Mesendoderm (in vitro differentiated cells): ENCODE results near the gene C6orf47.

Source experiments
- DNase-seq: peaks from one replicate; pipeline ENCODE4 v3.0.0; 2013
- H2AK5ac ChIP-seq: 2 replicates; pipeline ENCODE4 v1.6.1; 2013; ENCODE audit warnings: low read length, inconsistent platforms
- H2BK120ac ChIP-seq: 2 replicates; pipeline ENCODE4 v1.6.1; 2013; ENCODE audit warnings: low read depth, mild to moderate bottlenecking, low read length, moderate library complexity, mixed read lengths
- H2BK15ac ChIP-seq: replicated peaks from 2 replicates; pipeline ENCODE4 v1.6.1; 2013; ENCODE audit warnings: low read depth, mild to moderate bottlenecking, moderate library complexity
- H2BK5ac ChIP-seq: 2 replicates; pipeline ENCODE4 v1.6.1; 2013; ENCODE audit warnings: low read length, inconsistent platforms
- H3K18ac ChIP-seq: 2 replicates; pipeline ENCODE4 v1.6.1; 2013; ENCODE audit warnings: mild to moderate bottlenecking, low read length, mixed read lengths
- H3K23ac ChIP-seq: one replicate; pipeline ENCODE4 v1.6.1; 2013; ENCODE audit warnings: low read length
- H3K27ac ChIP-seq: 2 replicates; pipeline ENCODE4 v1.5.1; 2013; ENCODE audit warnings: low read depth, mild to moderate bottlenecking, inconsistent platforms, low read length, moderate library complexity
- H3K27me3 ChIP-seq: 2 replicates; pipeline ENCODE4 v1.6.1; 2013; ENCODE audit warnings: low read length, control low read depth, mild to moderate bottlenecking, inconsistent platforms; ENCODE audit not compliant: insufficient read depth, poor library complexity
- H3K36me3 ChIP-seq: 2 replicates; pipeline ENCODE4 v1.6.1; 2013; ENCODE audit warnings: low read length, inconsistent platforms; ENCODE audit not compliant: control insufficient read depth, insufficient read depth
- H3K4ac ChIP-seq: one replicate; pipeline ENCODE4 v1.6.1; 2013; ENCODE audit warnings: low read depth, mild to moderate bottlenecking, low read length, moderate library complexity
- H3K4me1 ChIP-seq: 2 replicates; pipeline ENCODE4 v1.6.1; 2013; ENCODE audit warnings: low read depth, low read length, inconsistent platforms; ENCODE audit not compliant: control insufficient read depth
- H3K4me2 ChIP-seq: 2 replicates; pipeline ENCODE4 v1.6.1; 2013; ENCODE audit warnings: low read length
- H3K4me3 ChIP-seq: 2 replicates; pipeline ENCODE4 v1.5.1; 2013; ENCODE audit warnings: mild to moderate bottlenecking, low read length
- H3K56ac ChIP-seq: one replicate; pipeline ENCODE4 v1.6.1; 2013; ENCODE audit warnings: low read length
- H3K79me1 ChIP-seq: 2 replicates; pipeline ENCODE4 v1.6.1; 2013; ENCODE audit warnings: low read length, inconsistent platforms
- H3K79me2 ChIP-seq: 2 replicates; pipeline ENCODE4 v1.6.1; 2013; ENCODE audit warnings: mild to moderate bottlenecking, low read length; ENCODE audit not compliant: control insufficient read depth, insufficient read depth
- H3K9ac ChIP-seq: 2 replicates; pipeline ENCODE4 v1.6.1; 2013; ENCODE audit warnings: low read length, inconsistent platforms
- H4K5ac ChIP-seq: one replicate; pipeline ENCODE4 v1.6.1; 2013; ENCODE audit warnings: low read length
- H4K8ac ChIP-seq: one replicate; pipeline ENCODE4 v1.6.1; 2013; ENCODE audit warnings: low read depth, mild to moderate bottlenecking, control low read depth, low read length, moderate library complexity
- WGBS: extraction: QIAGEN DNeasy Blood & Tissue Kit; methylation state at CpG from one replicate; pipeline ENCODE4 v1.1.7; 2013; ENCODE audit warnings: low lambda C conversion rate, missing lambda C conversion rate; ENCODE audit not compliant: insufficient coverage; ENCODE audit errors: extremely low coverage; 5-methylcytosine and 5-hydroxymethylcytosine counted together

The C6orf47 gene

GRCh38 chr6:31636698-31637596 lies 23.6 kb downstream of the C6orf47 start:
- no peaks in the 10 kb centered on the region for H3K27me3 ChIP-seq
- no peak overlapping the region for H3K4ac ChIP-seq
- no peak overlapping the region for H3K27ac ChIP-seq
- no CpG with 5 or more reads among the region's 27 CpGs for WGBS
- H2AK5ac ChIP-seq, result no peak overlapping the region
- no peak overlapping the region for H3K4me2 ChIP-seq
- H3K9ac ChIP-seq, result no peak overlapping the region
- no peak overlapping the region for H3K23ac ChIP-seq
- no peak overlapping the region for H3K56ac ChIP-seq
- no peak overlapping the region for H4K5ac ChIP-seq
- H3K79me1 ChIP-seq, result peaks cover 6% of the 10 kb centered on the region
- no peaks in the 10 kb centered on the region for H3K4me1 ChIP-seq
- no peak overlapping the region for H3K4me3 ChIP-seq
- no peak overlapping the region for H4K8ac ChIP-seq
- no peak overlapping the region for H2BK120ac ChIP-seq
- no peak for DNase-seq
- H2BK5ac ChIP-seq, result no peak overlapping the region
- no peaks in the 10 kb centered on the region for H3K79me2 ChIP-seq
- H3K36me3 ChIP-seq, result peaks cover 61% of the 10 kb centered on the region
- no peak overlapping the region for H2BK15ac ChIP-seq
- H3K18ac ChIP-seq, result no peak overlapping the region

GRCh38 chr6:31634969-31635575 lies 25.5 kb downstream of the C6orf47 start:
- peaks cover 2% of the 10 kb centered on the region for H3K79me2 ChIP-seq
- no peak overlapping the region for H2BK5ac ChIP-seq
- H3K9ac ChIP-seq, result no peak overlapping the region
- no peaks in the 10 kb centered on the region for H3K27me3 ChIP-seq
- DNase-seq, result no peak
- no peak overlapping the region for H4K8ac ChIP-seq
- no peak overlapping the region for H2BK15ac ChIP-seq
- no peak overlapping the region for H3K4me3 ChIP-seq
- no peak overlapping the region for H3K56ac ChIP-seq
- peaks cover 7% of the 10 kb centered on the region for H3K79me1 ChIP-seq
- no peak overlapping the region for H4K5ac ChIP-seq
- H3K4me1 ChIP-seq, result no peaks in the 10 kb centered on the region
- no peak overlapping the region for H2BK120ac ChIP-seq
- peaks cover 59% of the 10 kb centered on the region for H3K36me3 ChIP-seq
- no peak overlapping the region for H3K18ac ChIP-seq
- H3K27ac ChIP-seq, result no peak overlapping the region
- no CpG with 5 or more reads among the region's 11 CpGs for WGBS
- no peak overlapping the region for H3K4ac ChIP-seq
- no peak overlapping the region for H2AK5ac ChIP-seq
- no peak overlapping the region for H3K23ac ChIP-seq
- H3K4me2 ChIP-seq, result no peak overlapping the region

- DNase-seq, result no peak
- Histone ChIP-seq H3K4me3 (no peak overlapping the region), H2BK5ac (no peak overlapping the region), H4K5ac (no peak overlapping the region), H3K56ac (no peak overlapping the region), H3K18ac (no peak overlapping the region), H3K36me3 (peaks cover 59% of the 10 kb centered on the region), H3K27ac (no peak overlapping the region), H3K4me1 (no peaks in the 10 kb centered on the region), H3K9ac (no peak overlapping the region), H3K79me1 (peaks cover 7% of the 10 kb centered on the region), H3K27me3 (no peaks in the 10 kb centered on the region), H2BK120ac (no peak overlapping the region), H3K23ac (no peak overlapping the region), H3K4ac (no peak overlapping the region), H3K4me2 (no peak overlapping the region), H3K79me2 (peaks cover 2% of the 10 kb centered on the region), H2AK5ac (no peak overlapping the region), H4K8ac (no peak overlapping the region), H2BK15ac (no peak overlapping the region)
- WGBS, result no CpG with 5 or more reads among the region's 3 CpGs
Measured at GRCh38 chr6:31634131-31634530, 26.4 kb downstream of the C6orf47 start.

GRCh38 chr6:31633447-31633846 lies 27.1 kb downstream of the C6orf47 start:
- H2BK15ac ChIP-seq, result no peak overlapping the region
- H3K56ac ChIP-seq, result no peak overlapping the region
- H3K4me3 ChIP-seq, result no peak overlapping the region
- H3K79me2 ChIP-seq, result peaks cover 2% of the 10 kb centered on the region
- no peak overlapping the region for H3K18ac ChIP-seq
- no peak overlapping the region for H3K4me2 ChIP-seq
- no peak overlapping the region for H3K23ac ChIP-seq
- H4K5ac ChIP-seq, result no peak overlapping the region
- peaks cover 63% of the 10 kb centered on the region for H3K36me3 ChIP-seq
- H3K4ac ChIP-seq, result no peak overlapping the region
- no peak overlapping the region for H3K9ac ChIP-seq
- no peak for DNase-seq
- WGBS, result no CpG with 5 or more reads among the region's 7 CpGs
- peaks cover 7% of the 10 kb centered on the region for H3K79me1 ChIP-seq
- no peak overlapping the region for H2BK5ac ChIP-seq
- H4K8ac ChIP-seq, result no peak overlapping the region
- H3K27ac ChIP-seq, result no peak overlapping the region
- H3K4me1 ChIP-seq, result no peaks in the 10 kb centered on the region
- no peak overlapping the region for H2AK5ac ChIP-seq
- no peak overlapping the region for H2BK120ac ChIP-seq
- no peaks in the 10 kb centered on the region for H3K27me3 ChIP-seq

GRCh38 chr6:31632279-31632946 lies 28.2 kb downstream of the C6orf47 start:
- no peak overlapping the region for H2BK5ac ChIP-seq
- no peak for DNase-seq
- no peaks in the 10 kb centered on the region for H3K27me3 ChIP-seq
- H3K79me1 ChIP-seq, result peaks cover 9% of the 10 kb centered on the region
- no peak overlapping the region for H2BK120ac ChIP-seq
- no peak overlapping the region for H4K5ac ChIP-seq
- no peak overlapping the region for H3K4me3 ChIP-seq
- no peak overlapping the region for H3K18ac ChIP-seq
- no CpG with 5 or more reads among the region's 26 CpGs for WGBS
- H3K79me2 ChIP-seq, result peaks cover 4% of the 10 kb centered on the region
- no peak overlapping the region for H2AK5ac ChIP-seq
- H3K9ac ChIP-seq, result no peak overlapping the region
- H3K4ac ChIP-seq, result no peak overlapping the region
- H3K4me1 ChIP-seq, result no peaks in the 10 kb centered on the region
- H2BK15ac ChIP-seq, result no peak overlapping the region
- H3K4me2 ChIP-seq, result no peak overlapping the region
- peaks cover 67% of the 10 kb centered on the region for H3K36me3 ChIP-seq
- H4K8ac ChIP-seq, result no peak overlapping the region
- no peak overlapping the region for H3K23ac ChIP-seq
- no peak overlapping the region for H3K56ac ChIP-seq
- H3K27ac ChIP-seq, result no peak overlapping the region
